ENCODE measurements around the gene LRRC28.

Gene LRRC28

DNA sequence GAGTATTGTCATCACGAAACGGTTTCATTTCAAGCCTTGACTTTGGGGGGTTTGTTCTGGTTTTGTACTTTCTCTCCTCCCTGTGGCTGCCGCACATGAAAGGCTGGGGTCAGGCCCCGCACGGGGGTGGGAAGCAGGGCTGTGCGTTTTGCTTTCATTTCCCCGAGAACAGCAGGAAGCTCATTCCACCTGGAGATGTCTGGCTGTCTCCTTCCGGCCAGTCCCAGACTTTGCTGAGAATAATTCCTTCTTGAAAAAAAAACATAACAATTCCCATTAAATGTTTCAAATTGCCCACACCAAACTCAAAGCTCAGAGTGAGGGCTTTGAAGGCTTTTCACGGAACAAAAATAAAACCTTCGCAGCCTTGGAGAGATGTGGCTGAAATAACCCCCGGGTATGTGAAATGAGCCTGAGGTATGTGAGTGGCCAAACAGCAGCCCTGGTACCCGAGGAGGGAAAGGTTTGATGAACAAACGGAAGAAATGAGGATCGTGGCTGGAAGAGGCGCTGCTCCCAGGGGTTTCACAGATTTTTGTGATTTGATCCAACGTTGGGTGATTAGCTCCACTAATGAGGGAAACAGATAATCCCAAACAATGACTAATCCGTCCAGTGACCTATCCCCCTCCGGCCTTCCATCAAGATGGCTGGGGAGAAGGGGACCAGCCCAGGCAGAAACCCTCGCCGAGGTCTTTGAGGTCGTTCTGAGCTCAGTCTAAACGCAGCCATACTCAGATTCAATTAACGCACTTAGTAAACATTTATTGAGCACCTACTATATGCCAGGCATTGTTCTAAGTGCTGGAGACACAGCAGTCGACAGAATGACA lies 187.6 kb downstream of the LRRC28 start:
- no peak for DNase-seq

DNA sequence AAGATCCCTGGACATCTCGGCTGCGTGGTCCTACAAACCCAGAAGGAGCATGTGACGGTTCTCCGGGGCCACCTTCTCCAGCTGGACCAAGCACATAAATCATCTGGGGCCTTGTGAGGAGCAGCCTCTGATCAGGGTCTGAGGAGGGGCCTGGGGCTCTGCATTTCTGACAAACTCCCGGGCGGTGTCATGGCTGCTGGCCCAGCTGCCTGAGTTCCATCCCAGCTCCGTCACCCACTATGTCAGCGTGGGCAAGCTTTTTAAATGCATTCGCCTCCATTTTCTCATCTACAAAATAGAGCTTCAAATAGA lies 188.2 kb downstream of the LRRC28 start:
- DNase-seq = no peak

DNA sequence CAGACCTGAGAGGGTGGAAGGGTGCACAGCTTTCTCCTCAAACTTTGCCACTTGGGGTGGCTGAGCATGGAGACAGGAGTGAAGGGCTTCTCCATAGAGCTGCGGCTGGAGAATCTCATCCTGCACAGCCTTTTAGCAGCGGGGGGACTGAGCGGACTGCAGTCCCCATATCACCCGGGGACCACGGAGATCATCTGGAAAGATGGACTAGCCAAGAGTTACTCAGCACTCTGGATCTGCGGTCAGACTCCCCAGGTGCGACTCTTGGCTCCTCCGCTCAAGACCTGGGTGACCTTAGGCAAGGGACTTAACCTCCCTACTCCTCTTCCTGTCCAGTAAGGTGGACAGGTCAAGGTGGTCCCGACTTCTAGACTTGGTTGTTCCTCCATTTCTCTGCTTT lies 188.7 kb downstream of the LRRC28 start:
- no peak for DNase-seq

Measured in suppressor macrophage (primary cell).